Panc1 (cell line): ENCODE data around the gene SRMS. TPM values are rescaled to one million over a fixed set of nuclear protein-coding genes. Genes with fewer than 3 reads are reported as not detected.

Experiments
- ATAC-seq: fragments of 200-7000 bp; cut with Tn5 transposase; 2 replicates; pipeline ENCODE4 v1.9.1; 2020; ENCODE audit warnings: mild to moderate bottlenecking, moderate library complexity
- BruUV-seq: library from RNA; stranded (reverse); fragments of 400-500 nt; replicated peaks from 2 replicates; lab custom pipeline; 2021; lab: Mats Ljungman, UMichigan
- CTCF ChIA-PET: fragments of 300-600 bp; sonication (Branson Sonifier 250); formaldehyde crosslinking; loops from one replicate; lab custom pipeline; 2022; ENCODE audit warnings: antibody characterized with exemption; lab: Charles Lee
- POLR2A ChIA-PET: fragments of 300-600 bp; sonication (Branson Sonifier 250); formaldehyde crosslinking; loops from one replicate; lab custom pipeline; 2022; ENCODE audit warnings: antibody characterized with exemption; lab: Charles Lee
- DNase-seq: peaks from one replicate; pipeline ENCODE4 v3.0.0-alpha.2; 2010; ENCODE audit warnings: low read depth, low spot score
- H3K27ac ChIP-seq: 2 replicates; pipeline ENCODE4 v1.5.1; 2011; ENCODE audit warnings: mild to moderate bottlenecking, low read length, inconsistent platforms
- H3K27me3 ChIP-seq: fragments of 200-500 bp; sonication (Bioruptor generic); 2 replicates; pipeline ENCODE4 v1.6.0; 2014; ENCODE audit warnings: low read length, inconsistent platforms; ENCODE audit not compliant: control insufficient read depth, insufficient read depth
- H3K36me3 ChIP-seq: fragments of 200-500 bp; sonication (Bioruptor generic); 2 replicates; pipeline ENCODE4 v1.5.1; 2014; ENCODE audit warnings: inconsistent platforms, mild to moderate bottlenecking, low read length, moderate library complexity; ENCODE audit not compliant: control insufficient read depth, insufficient read depth
- H3K4me1 ChIP-seq: 2 replicates; pipeline ENCODE4 v1.5.1; 2011; ENCODE audit warnings: inconsistent platforms, mild to moderate bottlenecking, low read length, moderate library complexity; ENCODE audit not compliant: control insufficient read depth, insufficient read depth
- H3K4me3 ChIP-seq, 2 experiments: 2 replicates each; pipeline ENCODE4 v1.5.1; 2011 to 2012; ENCODE audit warnings: low read depth in 2 of 2, low read length in 2 of 2, mild to moderate bottlenecking in 2 of 2, inconsistent platforms in 1 of 2, moderate library complexity in 1 of 2
- H3K9me3 ChIP-seq: fragments of 200-500 bp; sonication (Bioruptor generic); 2 replicates; pipeline ENCODE4 v1.5.1; 2014; ENCODE audit warnings: low read depth, mild to moderate bottlenecking, inconsistent platforms, low read length, moderate library complexity; ENCODE audit not compliant: control insufficient read depth, insufficient read depth
- POLR2AphosphoS5 ChIP-seq: IDR thresholded peaks from 2 replicates; pipeline ENCODE4 v1.6.1; 2012; ENCODE audit warnings: mild to moderate bottlenecking, low read depth, low read length, moderate library complexity
- SIN3A ChIP-seq: IDR thresholded peaks from 2 replicates; pipeline ENCODE4 v1.6.1; 2012; ENCODE audit warnings: low read depth, mild to moderate bottlenecking, low read length, moderate library complexity, borderline replicate concordance; ENCODE audit not compliant: insufficient read depth
- TCF7L2 ChIP-seq: IDR thresholded peaks from 2 replicates; pipeline ENCODE4 v1.6.1; 2011; ENCODE audit warnings: mild to moderate bottlenecking, low read depth, low read length, inconsistent platforms
- in situ Hi-C: cut with HindIII; loops from 2 replicates; pipeline ENCODE4 v1.10.0; 2016; ENCODE audit warnings: low sequenced_read_pairs, low pct_unique_long_range_greater_than_20kb
- intact Hi-C: fragments of 100-400 bp; cut with micrococcal nuclease; formaldehyde crosslinking; loops from one replicate; pipeline ENCODE4 v1.10.0; 2022; ENCODE audit not compliant: unreplicated experiment
- total RNA-seq: library from RNA; stranded (reverse); gene quantifications from one replicate; pipeline ENCODE4 v1.2.1, GENCODE V29; 2021; ENCODE audit not compliant: unreplicated experiment
- TF ChIP-seq, protein P1 (sequence below): fragments of 450-650 bp; IDR thresholded peaks from 2 replicates; pipeline ENCODE4 v1.5.1; 2017; ENCODE audit warnings: mild to moderate bottlenecking
- TF ChIP-seq, protein P2 (sequence below), 2 experiments: IDR thresholded peaks; 2 replicates each; pipeline ENCODE4 v1.6.1; 2011 to 2012; ENCODE audit warnings: low read depth in 2 of 2, control low read depth in 1 of 2, low read length in 1 of 2, mild to moderate bottlenecking in 1 of 2, moderate library complexity in 1 of 2; ENCODE audit not compliant: insufficient read depth in 1 of 2

The SRMS gene
- total RNA-seq, 1 experiment from 2014 or later = not detected

DNA sequence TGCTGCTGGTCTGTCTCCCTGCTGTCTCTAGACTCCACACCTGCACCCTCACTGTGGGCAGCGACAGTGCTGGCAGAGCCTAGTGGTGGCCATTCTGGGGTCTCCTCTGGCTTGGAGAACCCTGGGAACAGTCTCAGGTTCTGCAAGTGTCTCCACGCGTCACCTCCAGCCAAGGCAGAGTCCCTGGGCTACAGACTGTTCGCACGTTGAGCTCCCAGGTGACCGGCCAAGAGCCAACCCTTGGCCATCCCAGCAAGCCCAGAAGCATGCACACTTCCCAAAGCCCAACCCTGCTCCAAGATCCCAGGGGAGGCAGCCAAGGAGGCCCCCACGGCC, 53.5 kb downstream of the SRMS start:
- TF ChIP-seq TCF7L2 (no peak), SIN3A (no peak)
- TF ChIP-seq, protein P1, sequence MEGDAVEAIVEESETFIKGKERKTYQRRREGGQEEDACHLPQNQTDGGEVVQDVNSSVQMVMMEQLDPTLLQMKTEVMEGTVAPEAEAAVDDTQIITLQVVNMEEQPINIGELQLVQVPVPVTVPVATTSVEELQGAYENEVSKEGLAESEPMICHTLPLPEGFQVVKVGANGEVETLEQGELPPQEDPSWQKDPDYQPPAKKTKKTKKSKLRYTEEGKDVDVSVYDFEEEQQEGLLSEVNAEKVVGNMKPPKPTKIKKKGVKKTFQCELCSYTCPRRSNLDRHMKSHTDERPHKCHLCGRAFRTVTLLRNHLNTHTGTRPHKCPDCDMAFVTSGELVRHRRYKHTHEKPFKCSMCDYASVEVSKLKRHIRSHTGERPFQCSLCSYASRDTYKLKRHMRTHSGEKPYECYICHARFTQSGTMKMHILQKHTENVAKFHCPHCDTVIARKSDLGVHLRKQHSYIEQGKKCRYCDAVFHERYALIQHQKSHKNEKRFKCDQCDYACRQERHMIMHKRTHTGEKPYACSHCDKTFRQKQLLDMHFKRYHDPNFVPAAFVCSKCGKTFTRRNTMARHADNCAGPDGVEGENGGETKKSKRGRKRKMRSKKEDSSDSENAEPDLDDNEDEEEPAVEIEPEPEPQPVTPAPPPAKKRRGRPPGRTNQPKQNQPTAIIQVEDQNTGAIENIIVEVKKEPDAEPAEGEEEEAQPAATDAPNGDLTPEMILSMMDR = no peak
- TF ChIP-seq, protein P2, sequence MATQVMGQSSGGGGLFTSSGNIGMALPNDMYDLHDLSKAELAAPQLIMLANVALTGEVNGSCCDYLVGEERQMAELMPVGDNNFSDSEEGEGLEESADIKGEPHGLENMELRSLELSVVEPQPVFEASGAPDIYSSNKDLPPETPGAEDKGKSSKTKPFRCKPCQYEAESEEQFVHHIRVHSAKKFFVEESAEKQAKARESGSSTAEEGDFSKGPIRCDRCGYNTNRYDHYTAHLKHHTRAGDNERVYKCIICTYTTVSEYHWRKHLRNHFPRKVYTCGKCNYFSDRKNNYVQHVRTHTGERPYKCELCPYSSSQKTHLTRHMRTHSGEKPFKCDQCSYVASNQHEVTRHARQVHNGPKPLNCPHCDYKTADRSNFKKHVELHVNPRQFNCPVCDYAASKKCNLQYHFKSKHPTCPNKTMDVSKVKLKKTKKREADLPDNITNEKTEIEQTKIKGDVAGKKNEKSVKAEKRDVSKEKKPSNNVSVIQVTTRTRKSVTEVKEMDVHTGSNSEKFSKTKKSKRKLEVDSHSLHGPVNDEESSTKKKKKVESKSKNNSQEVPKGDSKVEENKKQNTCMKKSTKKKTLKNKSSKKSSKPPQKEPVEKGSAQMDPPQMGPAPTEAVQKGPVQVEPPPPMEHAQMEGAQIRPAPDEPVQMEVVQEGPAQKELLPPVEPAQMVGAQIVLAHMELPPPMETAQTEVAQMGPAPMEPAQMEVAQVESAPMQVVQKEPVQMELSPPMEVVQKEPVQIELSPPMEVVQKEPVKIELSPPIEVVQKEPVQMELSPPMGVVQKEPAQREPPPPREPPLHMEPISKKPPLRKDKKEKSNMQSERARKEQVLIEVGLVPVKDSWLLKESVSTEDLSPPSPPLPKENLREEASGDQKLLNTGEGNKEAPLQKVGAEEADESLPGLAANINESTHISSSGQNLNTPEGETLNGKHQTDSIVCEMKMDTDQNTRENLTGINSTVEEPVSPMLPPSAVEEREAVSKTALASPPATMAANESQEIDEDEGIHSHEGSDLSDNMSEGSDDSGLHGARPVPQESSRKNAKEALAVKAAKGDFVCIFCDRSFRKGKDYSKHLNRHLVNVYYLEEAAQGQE (IDR thresholded peaks at IDR 0.05; ENCODE audit: insufficient read depth in 1 of 2, low read depth in 2 of 2, low read length in 1 of 2) = no peak
- CTCF ChIA-PET = no interaction called here
- intact Hi-C loops = no loop called here
- H3K4me1 ChIP-seq = peaks cover 16% of the 10 kb centered on the region
- no TSS peak for BruUV-seq
- no peak for ATAC-seq
- H3K4me3 ChIP-seq = no peak overlapping the region
- H3K36me3 ChIP-seq = no peaks in the 10 kb centered on the region; the same call in 1 of the 2 replicates
- no peak for DNase-seq
- H3K27ac ChIP-seq = no peak overlapping the region
- H3K27me3 ChIP-seq = no peaks in the 10 kb centered on the region
- in situ Hi-C loops = no loop called here
- no peaks in the 10 kb centered on the region for H3K9me3 ChIP-seq
- POLR2A ChIA-PET = no interaction called here

DNA sequence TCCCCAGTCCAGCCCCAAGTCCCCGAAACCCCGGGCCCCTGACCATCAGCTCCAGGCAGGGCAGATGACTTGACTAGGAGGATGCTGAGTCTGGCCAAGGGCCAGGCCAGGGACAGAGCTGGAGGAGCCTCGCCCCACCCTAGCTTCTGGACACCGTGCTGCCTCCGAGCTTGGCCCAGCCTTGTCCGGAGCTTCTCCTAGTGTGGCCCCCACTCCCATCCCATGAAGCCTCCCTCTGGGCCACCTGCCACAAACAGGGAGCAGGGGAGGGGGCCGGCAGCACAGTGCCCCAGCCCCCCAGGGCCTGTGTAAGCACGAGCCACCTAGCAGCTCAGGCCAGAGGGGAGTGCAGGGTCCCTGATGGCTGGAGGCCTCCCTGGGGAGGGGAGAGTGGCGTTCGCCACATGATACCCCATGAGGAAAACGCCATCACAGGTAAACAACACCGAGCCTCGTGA, 54.0 kb downstream of the SRMS start:
- Histone ChIP-seq H3K27ac (no peak overlapping the region), H3K4me1 (peaks cover 16% of the 10 kb centered on the region), H3K36me3 (no peaks in the 10 kb centered on the region; the same call in 1 of the 2 replicates), H3K9me3 (no peaks in the 10 kb centered on the region), H3K27me3 (no peaks in the 10 kb centered on the region), H3K4me3 (no peak overlapping the region)
- CTCF ChIA-PET = no interaction called here
- ATAC-seq = no peak
- in situ Hi-C loops (no loop called here), intact Hi-C loops (no loop called here)
- DNase-seq = no peak
- BruUV-seq = no TSS peak
- TF ChIP-seq TCF7L2 (no peak), POLR2AphosphoS5 (no peak; the same call in 1 of the 2 replicates)
- TF ChIP-seq, protein P1 = no peak
- POLR2A ChIA-PET = no interaction called here

DNA sequence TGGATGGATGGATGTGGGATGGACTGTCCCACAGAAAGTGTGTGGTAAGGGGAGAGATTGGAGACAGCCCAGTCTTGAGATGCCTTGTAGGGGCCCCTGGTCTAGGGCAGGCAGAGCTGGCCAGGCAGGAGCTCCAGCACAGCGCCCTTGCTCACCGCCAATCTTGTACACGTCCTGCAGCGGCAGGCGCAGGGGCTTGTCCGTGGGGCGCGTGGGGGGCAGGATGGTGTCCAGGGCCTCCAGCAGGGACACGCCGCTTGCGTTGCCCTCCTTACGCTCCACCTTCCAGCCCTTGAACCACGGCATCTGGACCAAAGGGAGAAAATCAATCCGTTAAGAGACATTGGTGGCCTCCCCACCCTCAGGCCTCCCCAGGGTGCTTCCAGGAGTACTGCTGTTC, 54.6 kb downstream of the SRMS start:
- Histone ChIP-seq H3K36me3 (no peaks in the 10 kb centered on the region), H3K27me3 (no peaks in the 10 kb centered on the region), H3K27ac (no peak overlapping the region), H3K4me1 (peaks cover 16% of the 10 kb centered on the region), H3K4me3 (no peak overlapping the region), H3K9me3 (no peaks in the 10 kb centered on the region)
- ChIA-PET POLR2A (no interaction called here), CTCF (no interaction called here)
- DNase-seq (no peak), ATAC-seq (no peak)
- in situ Hi-C loops (no loop called here), intact Hi-C loops (no loop called here)
- no TSS peak for BruUV-seq
- no peak for TF ChIP-seq POLR2AphosphoS5
- no peak for TF ChIP-seq TCF7L2
- TF ChIP-seq, protein P1 = no peak
- TF ChIP-seq, protein P2 (IDR thresholded peaks at IDR 0.05; ENCODE audit: insufficient read depth in 1 of 2, low read depth in 2 of 2, low read length in 1 of 2) = no peak
- TF ChIP-seq SIN3A = no peak
